IPS-NIHi7 (cell line): ENCODE data around the gene BANF1.
A peak's percentile ranks its signal among the peaks of the same experiment; 100 is the strongest.

Source experiments
- DNase-seq: peaks from one replicate; pipeline ENCODE4 v3.0.0; 2012; ENCODE audit warnings: mixed read lengths; ENCODE audit errors: extremely low spot score

The BANF1 gene

GRCh38 chr11:66039765-66040164 lies 37.5 kb downstream of the BANF1 start:
- no peak for DNase-seq

- DNase-seq, result no peak
Observed at GRCh38 chr11:66042227-66042995, 40.1 kb downstream of the BANF1 start.

- DNase-seq, result no peak
Observed at GRCh38 chr11:66042996-66043906, 40.9 kb downstream of the BANF1 start.

GRCh38 chr11:66044757-66045156 lies 42.5 kb downstream of the BANF1 start:
- no peak for DNase-seq

GRCh38 chr11:66045177-66045639 lies 42.9 kb downstream of the BANF1 start:
- peak; percentile 98 for DNase-seq

- DNase-seq, result no peak
Observed at GRCh38 chr11:66046901-66047300, 44.6 kb downstream of the BANF1 start.

- no peak for DNase-seq
Observed at GRCh38 chr11:66047541-66048365, 45.5 kb downstream of the BANF1 start.

GRCh38 chr11:66048547-66049323 lies 46.4 kb downstream of the BANF1 start, which contains the start of gene GAL3ST3:
GAL3ST3 (minus strand) TSS chr11:66049161; CDS start chr11:66045415, 3,746 bp downstream.
- DNase-seq, result peak; percentile 75

GRCh38 chr11:66050581-66051231 lies 48.4 kb downstream of the BANF1 start:
- no peak for DNase-seq

- no peak for DNase-seq
Observed at GRCh38 chr11:66051371-66051765, 49.1 kb downstream of the BANF1 start.

GRCh38 chr11:66051766-66052663 lies 49.7 kb downstream of the BANF1 start, which contains the start of gene SF3B2:
SF3B2 (plus strand) TSS chr11:66052364; CDS start chr11:66052385, 21 bp downstream.
- peak; percentile 97 for DNase-seq

- no peak for DNase-seq
Observed at GRCh38 chr11:66052664-66052982, 50.3 kb downstream of the BANF1 start.
